ENCODE results near the gene PCBP4. TPM values are rescaled to one million over a fixed set of nuclear protein-coding genes. Genes with fewer than 3 reads are reported as not detected.

The PCBP4 gene
- total RNA-seq, 4 donors from 2014 or later: 184 to 320 (median 199) TPM

DNA sequence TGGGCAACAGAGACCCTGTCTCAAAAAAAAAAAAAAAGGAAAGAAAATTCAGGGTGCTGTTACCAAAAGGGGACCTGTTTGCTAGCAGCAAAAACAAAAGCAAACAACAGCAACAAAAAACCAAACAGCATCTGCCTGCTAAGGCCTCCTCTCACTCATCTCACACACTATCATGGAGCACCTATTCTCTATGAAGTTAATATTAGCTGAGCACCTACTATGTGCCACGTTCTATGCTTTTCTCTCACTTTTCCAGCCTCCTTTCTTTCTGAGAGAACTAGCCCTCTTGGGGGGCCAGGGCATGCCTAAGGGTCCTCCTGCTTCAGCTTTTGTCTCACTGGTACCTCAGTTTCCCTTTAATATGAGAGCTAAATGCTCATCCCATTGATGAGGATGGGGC is 12.5 kb downstream of the PCBP4 start:
- DNase-seq (no peak), ATAC-seq (no peak)
- in situ Hi-C loops (cut with MboI; ENCODE audit: low sequenced_read_pairs in 4 of 4): no loop called here
- Histone ChIP-seq H3K4me3 (no peak overlapping the region), H3K9me3 (no peaks in the 10 kb centered on the region), H3K36me3 (peaks cover 0 to 21% of the 10 kb centered on the region in 2 donors), H3K27me3 (no peaks in the 10 kb centered on the region), H3K27ac (no peak overlapping the region), H3K4me1 (peaks cover 10 to 18% of the 10 kb centered on the region in 2 donors)
- TF ChIP-seq, protein P1, sequence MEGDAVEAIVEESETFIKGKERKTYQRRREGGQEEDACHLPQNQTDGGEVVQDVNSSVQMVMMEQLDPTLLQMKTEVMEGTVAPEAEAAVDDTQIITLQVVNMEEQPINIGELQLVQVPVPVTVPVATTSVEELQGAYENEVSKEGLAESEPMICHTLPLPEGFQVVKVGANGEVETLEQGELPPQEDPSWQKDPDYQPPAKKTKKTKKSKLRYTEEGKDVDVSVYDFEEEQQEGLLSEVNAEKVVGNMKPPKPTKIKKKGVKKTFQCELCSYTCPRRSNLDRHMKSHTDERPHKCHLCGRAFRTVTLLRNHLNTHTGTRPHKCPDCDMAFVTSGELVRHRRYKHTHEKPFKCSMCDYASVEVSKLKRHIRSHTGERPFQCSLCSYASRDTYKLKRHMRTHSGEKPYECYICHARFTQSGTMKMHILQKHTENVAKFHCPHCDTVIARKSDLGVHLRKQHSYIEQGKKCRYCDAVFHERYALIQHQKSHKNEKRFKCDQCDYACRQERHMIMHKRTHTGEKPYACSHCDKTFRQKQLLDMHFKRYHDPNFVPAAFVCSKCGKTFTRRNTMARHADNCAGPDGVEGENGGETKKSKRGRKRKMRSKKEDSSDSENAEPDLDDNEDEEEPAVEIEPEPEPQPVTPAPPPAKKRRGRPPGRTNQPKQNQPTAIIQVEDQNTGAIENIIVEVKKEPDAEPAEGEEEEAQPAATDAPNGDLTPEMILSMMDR (IDR thresholded peaks at IDR 0.05 in 4 of 5, conservative IDR thresholded peaks at IDR 0.05 in 1 of 5): no peak
- TF ChIP-seq POLR2A (IDR thresholded peaks at IDR 0.05): no peak
- intact Hi-C loops (cut with DNase I; ENCODE audit: low total_unique reads): no loop called here

DNA sequence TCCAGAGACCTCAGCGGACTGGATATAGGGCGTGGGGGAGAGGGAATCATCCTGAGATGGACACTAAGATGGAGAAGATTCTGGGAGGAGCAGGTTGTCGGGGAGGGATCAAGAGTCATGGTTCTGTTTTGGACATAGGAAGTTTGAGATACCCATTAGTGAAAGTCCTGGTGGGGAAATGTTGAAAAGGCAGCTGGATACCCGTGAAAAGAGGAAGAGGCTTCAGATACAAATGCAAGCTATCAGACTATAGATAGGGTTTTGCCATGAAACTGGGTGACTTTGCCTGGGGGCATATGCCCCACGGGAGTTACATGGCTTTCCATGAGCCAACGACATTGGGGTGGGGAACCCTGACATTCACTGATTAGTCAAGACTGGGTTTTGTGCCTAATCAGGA is 13.1 kb downstream of the PCBP4 start:
- ATAC-seq: no peak
- no peaks in the 10 kb centered on the region for H3K27me3 ChIP-seq
- no peak overlapping the region for H3K4me3 ChIP-seq
- H3K4me1 ChIP-seq: peaks cover 10 to 18% of the 10 kb centered on the region in 2 donors
- peaks cover 0 to 18% of the 10 kb centered on the region in 2 donors for H3K36me3 ChIP-seq
- no peaks in the 10 kb centered on the region for H3K9me3 ChIP-seq
- TF ChIP-seq, protein P1 (IDR thresholded peaks at IDR 0.05 in 4 of 5, conservative IDR thresholded peaks at IDR 0.05 in 1 of 5): no peak
- no peak for TF ChIP-seq POLR2A (IDR thresholded peaks at IDR 0.05)
- in situ Hi-C loops (cut with MboI; ENCODE audit: low sequenced_read_pairs in 4 of 4) (no loop called here), intact Hi-C loops (cut with DNase I; ENCODE audit: low total_unique reads) (no loop called here)
- H3K27ac ChIP-seq: no peak overlapping the region
- DNase-seq: no peak

DNA sequence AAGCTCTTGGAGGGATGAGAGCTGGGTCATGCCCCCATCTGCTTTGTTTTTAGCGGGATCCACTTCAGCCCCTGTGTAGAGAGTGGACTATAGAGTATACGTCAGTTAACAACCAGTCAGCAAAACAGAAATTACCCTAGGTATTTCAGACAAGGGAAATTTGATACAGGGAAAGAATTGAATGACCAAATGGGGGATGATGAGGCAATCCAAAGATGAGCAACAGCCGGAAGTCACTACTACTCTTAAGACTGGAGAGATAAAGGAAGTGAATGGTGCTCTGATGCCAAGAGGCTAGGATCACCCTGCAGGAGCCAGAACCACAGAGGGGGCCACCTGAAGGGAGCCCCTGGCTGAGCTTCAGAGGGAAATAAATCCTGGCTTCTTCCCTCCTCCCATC is 13.8 kb downstream of the PCBP4 start:
- H3K36me3 ChIP-seq: peaks cover 0 to 16% of the 10 kb centered on the region in 2 donors
- no peak for DNase-seq
- in situ Hi-C loops (cut with MboI; ENCODE audit: low sequenced_read_pairs in 4 of 4) (no loop called here), intact Hi-C loops (cut with DNase I; ENCODE audit: low total_unique reads) (no loop called here)
- TF ChIP-seq POLR2A (IDR thresholded peaks at IDR 0.05): no peak
- TF ChIP-seq, protein P1 (IDR thresholded peaks at IDR 0.05 in 4 of 5, conservative IDR thresholded peaks at IDR 0.05 in 1 of 5): no peak
- no peak overlapping the region for H3K27ac ChIP-seq
- ATAC-seq: no peak
- no peaks in the 10 kb centered on the region for H3K27me3 ChIP-seq
- H3K4me3 ChIP-seq: no peak overlapping the region
- H3K4me1 ChIP-seq: peaks cover 10 to 18% of the 10 kb centered on the region in 2 donors
- no peaks in the 10 kb centered on the region for H3K9me3 ChIP-seq

DNA sequence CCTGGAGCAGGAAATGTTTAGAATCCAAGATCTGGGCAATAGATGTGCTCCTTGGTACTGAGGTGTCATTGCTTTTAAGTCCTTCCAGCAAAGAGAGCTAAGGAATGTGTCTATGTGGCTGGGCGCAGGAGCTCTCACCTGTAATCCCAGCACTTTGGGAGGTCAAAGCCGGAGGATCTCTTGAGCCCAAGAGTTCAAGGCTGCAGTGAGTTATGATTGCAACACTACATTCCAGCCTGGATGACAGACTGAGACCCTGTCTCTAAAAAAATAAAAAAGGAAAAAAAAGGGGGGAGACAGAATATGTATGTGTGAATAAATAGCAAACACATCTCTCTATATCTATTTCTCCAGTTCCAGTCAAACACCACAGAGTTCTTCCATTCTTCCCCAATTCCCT is 16.4 kb downstream of the PCBP4 start:
- peaks cover 0 to 17% of the 10 kb centered on the region in 2 donors for H3K36me3 ChIP-seq
- no peak for TF ChIP-seq POLR2A (IDR thresholded peaks at IDR 0.05)
- TF ChIP-seq, protein P1 (IDR thresholded peaks at IDR 0.05 in 4 of 5, conservative IDR thresholded peaks at IDR 0.05 in 1 of 5): no peak
- H3K27ac ChIP-seq: no peak overlapping the region
- no peak for DNase-seq
- H3K27me3 ChIP-seq: no peaks in the 10 kb centered on the region
- intact Hi-C loops (cut with DNase I; ENCODE audit: low total_unique reads): no loop called here
- H3K4me3 ChIP-seq: no peak overlapping the region
- ATAC-seq: no peak
- peaks cover 9 to 10% of the 10 kb centered on the region in 2 donors for H3K4me1 ChIP-seq
- in situ Hi-C loops (cut with MboI; ENCODE audit: low sequenced_read_pairs in 4 of 4): no loop called here
- no peaks in the 10 kb centered on the region for H3K9me3 ChIP-seq

DNA sequence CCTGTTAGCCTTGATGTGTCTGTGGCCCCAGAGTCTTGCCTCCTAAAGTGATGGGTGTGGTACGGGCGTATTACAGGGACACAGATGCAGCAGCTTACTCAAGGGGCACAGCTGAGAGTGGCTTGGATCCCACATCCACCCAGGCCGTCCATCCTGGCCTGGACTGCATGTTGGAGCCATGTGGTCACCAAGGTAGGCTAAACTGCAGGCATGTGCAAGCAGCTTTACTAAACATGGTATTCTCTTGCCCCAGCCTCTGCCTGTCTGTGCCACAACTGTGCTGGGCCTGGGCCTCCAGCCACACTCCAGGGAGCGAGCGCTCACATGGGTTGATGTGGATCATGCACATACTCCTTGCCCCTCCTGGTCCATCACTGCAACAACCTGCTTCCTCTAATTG is 18.1 kb downstream of the PCBP4 start:
- TF ChIP-seq POLR2A (IDR thresholded peaks at IDR 0.05): no peak
- TF ChIP-seq, protein P1 (IDR thresholded peaks at IDR 0.05 in 4 of 5, conservative IDR thresholded peaks at IDR 0.05 in 1 of 5): no peak
- no peak for ATAC-seq
- no peak overlapping the region for H3K27ac ChIP-seq
- H3K36me3 ChIP-seq: peaks cover 0 to 21% of the 10 kb centered on the region in 2 donors
- no peaks in the 10 kb centered on the region for H3K9me3 ChIP-seq
- DNase-seq: no peak
- no peaks in the 10 kb centered on the region for H3K4me1 ChIP-seq
- in situ Hi-C loops (cut with MboI; ENCODE audit: low sequenced_read_pairs in 4 of 4) (loop anchor here in 2 of 4 donors (10.0 kb wide), 1 partner anchor 46 kb away; the partner anchor contains the start of gene RPL29 (in 2 of the 2)), intact Hi-C loops (cut with DNase I; ENCODE audit: low total_unique reads) (no loop called here)
- no peaks in the 10 kb centered on the region for H3K27me3 ChIP-seq
- H3K4me3 ChIP-seq: no peak overlapping the region

Data from gastrocnemius medialis (tissue), 4 donors.